Measurements from ENCODE around the gene POC1B.
A peak's percentile ranks its signal among the peaks of the same experiment; 100 is the strongest.

Gene POC1B

GRCh38 chr12:89494411-89495231, 31.2 kb downstream of the POC1B start:
- DNase-seq = no peak

- no peak for DNase-seq
These were observed 32.1 kb downstream of the POC1B start for GRCh38 chr12:89493670-89494302.

- no peak for DNase-seq
These were observed 33.0 kb downstream of the POC1B start for GRCh38 chr12:89492883-89493282.

GRCh38 chr12:89490922-89491321, 34.9 kb downstream of the POC1B start:
- no peak for DNase-seq

GRCh38 chr12:89486264-89486663, 39.6 kb downstream of the POC1B start:
- no peak for DNase-seq

GRCh38 chr12:89484470-89484869, 41.4 kb downstream of the POC1B start:
- peak; percentile 43 for DNase-seq

GRCh38 chr12:89481213-89481914, 44.5 kb downstream of the POC1B start:
- DNase-seq = no peak

- DNase-seq = no peak
These were observed 45.9 kb downstream of the POC1B start for GRCh38 chr12:89479982-89480381.

- DNase-seq = no peak
These were observed 48.1 kb downstream of the POC1B start for GRCh38 chr12:89477633-89478279.

GRCh38 chr12:89476904-89477595, 48.8 kb downstream of the POC1B start:
- DNase-seq = no peak

GRCh38 chr12:89476232-89476631, 49.6 kb downstream of the POC1B start:
- no peak for DNase-seq

- DNase-seq = no peak
These were observed 50.5 kb downstream of the POC1B start for GRCh38 chr12:89475203-89475990.

GRCh38 chr12:89474615-89475014, 51.2 kb downstream of the POC1B start:
- no peak for DNase-seq

GRCh38 chr12:89472508-89472907, 53.3 kb downstream of the POC1B start:
- no peak for DNase-seq

GRCh38 chr12:89470741-89471509, 54.9 kb downstream of the POC1B start:
- peak; percentile 37 for DNase-seq

GRCh38 chr12:89469361-89469760, 56.5 kb downstream of the POC1B start:
- DNase-seq = no peak

- no peak for DNase-seq
These were observed 57.1 kb downstream of the POC1B start for GRCh38 chr12:89468648-89469326.

GRCh38 chr12:89468017-89468416, 57.8 kb downstream of the POC1B start:
- DNase-seq = no peak

GRCh38 chr12:89464974-89465592, 60.8 kb downstream of the POC1B start:
- DNase-seq = no peak

Measured in NCI-H1105 treated with DMSO at 0.1 percent for 48 hours (cell line).